Testis (tissue), 3 donors: ENCODE results near the gene MUC3A. TPM values are rescaled to one million over a fixed set of nuclear protein-coding genes. Genes with fewer than 3 reads are reported as not detected.

Source experiments
- DNase-seq: peaks from one replicate; pipeline ENCODE4 v3.0.0-alpha.2; 2019
- H3K27ac ChIP-seq, 2 donors: fragments of 200-600 bp; sonication (generic); one replicate each; pipeline ENCODE4 v1.5.1; 2019
- H3K27me3 ChIP-seq: fragments of 200-600 bp; sonication (generic); one replicate; pipeline ENCODE4 v1.5.1; 2019
- H3K36me3 ChIP-seq: fragments of 200-600 bp; sonication (generic); one replicate; pipeline ENCODE4 v1.5.1; 2017; ENCODE audit warnings: low read depth; ENCODE audit errors: missing control alignments
- H3K4me1 ChIP-seq: fragments of 200-600 bp; sonication (generic); one replicate; pipeline ENCODE4 v1.5.1; 2019
- H3K4me3 ChIP-seq, 2 donors: fragments of 200-600 bp; sonication (generic); one replicate each; pipeline ENCODE4 v1.5.1; 2017 to 2019
- H3K9me3 ChIP-seq: fragments of 200-600 bp; sonication (generic); one replicate; pipeline ENCODE4 v1.5.1; 2017
- POLR2A ChIP-seq: fragments of 450-650 bp; IDR thresholded peaks from one replicate; pipeline ENCODE4 v1.6.1; 2017; ENCODE audit warnings: antibody characterized with exemption, mild to moderate bottlenecking, moderate library complexity
- WGBS, 2 donors: methylation state at CpG; one replicate each; pipeline ENCODE4 v1.1.5; 2018; 5-methylcytosine and 5-hydroxymethylcytosine counted together
- intact Hi-C: fragments of 100-400 bp; cut with DNase I; formaldehyde crosslinking; loops from one replicate; pipeline ENCODE4 v1.15.1; 2023; ENCODE audit warnings: low total_unique reads
- polyA plus RNA-seq: library from polyadenylated mRNA; stranded (reverse); fragments of 350-450 nt; fragmentation: Illumina TruSeq; extraction: RNeasy Lipid Tissue Mini Kit (QIAGEN cat#74804); gene quantifications from one replicate; pipeline ENCODE4 v1.2.3, GENCODE V29; 2014; ENCODE audit warnings: low read depth, low replicate concordance; ENCODE audit not compliant: insufficient read depth
- total RNA-seq, 2 donors: library from RNA; depleted of rRNA; stranded (reverse); fragments of >200 nt; gene quantifications; one replicate each; pipeline ENCODE4 v1.2.3, GENCODE V29; 2016
- TF ChIP-seq, protein P1 (sequence below), 3 experiments: fragments of 450-650 bp in 2 of 3; fragments of 200-600 bp in 1 of 3; sonication (generic) in 1 of 3; IDR thresholded peaks; one replicate each; pipeline ENCODE4 v1.5.1; 2016 to 2019; ENCODE audit warnings: antibody characterized with exemption in 3 of 3, mild to moderate bottlenecking in 2 of 3, moderate library complexity in 1 of 3

Gene MUC3A
- total and polyA plus RNA-seq, 3 donors from 2014 or later = 1.5 to 2.1 (median 1.6) TPM

DNA sequence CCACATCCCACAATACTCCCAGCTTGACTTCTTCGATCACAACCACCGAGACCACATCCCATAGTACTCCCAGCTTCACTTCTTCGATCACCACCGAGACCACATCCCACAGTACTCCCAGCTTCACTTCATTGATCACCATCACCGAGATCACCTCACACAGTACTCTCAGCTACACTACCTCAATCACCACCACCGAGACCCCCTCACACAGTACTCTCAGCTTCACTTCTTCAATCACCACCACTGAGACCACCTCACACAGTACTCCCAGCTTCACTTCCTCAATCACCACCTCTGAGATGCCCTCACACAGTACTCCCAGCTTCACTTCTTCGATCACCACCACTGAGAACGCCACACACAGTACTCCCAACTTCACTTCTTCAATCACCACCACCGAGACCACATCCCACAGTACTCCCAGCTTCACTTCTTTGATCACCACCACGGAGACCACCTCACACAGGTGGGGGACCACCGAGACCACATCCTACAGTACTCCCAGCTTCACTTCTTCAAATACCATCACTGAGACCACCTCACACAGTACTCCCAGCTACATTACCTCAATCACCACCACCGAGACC, 8.6 kb downstream of the MUC3A start:
- H3K4me3 ChIP-seq = no peak overlapping the region
- TF ChIP-seq, protein P1, sequence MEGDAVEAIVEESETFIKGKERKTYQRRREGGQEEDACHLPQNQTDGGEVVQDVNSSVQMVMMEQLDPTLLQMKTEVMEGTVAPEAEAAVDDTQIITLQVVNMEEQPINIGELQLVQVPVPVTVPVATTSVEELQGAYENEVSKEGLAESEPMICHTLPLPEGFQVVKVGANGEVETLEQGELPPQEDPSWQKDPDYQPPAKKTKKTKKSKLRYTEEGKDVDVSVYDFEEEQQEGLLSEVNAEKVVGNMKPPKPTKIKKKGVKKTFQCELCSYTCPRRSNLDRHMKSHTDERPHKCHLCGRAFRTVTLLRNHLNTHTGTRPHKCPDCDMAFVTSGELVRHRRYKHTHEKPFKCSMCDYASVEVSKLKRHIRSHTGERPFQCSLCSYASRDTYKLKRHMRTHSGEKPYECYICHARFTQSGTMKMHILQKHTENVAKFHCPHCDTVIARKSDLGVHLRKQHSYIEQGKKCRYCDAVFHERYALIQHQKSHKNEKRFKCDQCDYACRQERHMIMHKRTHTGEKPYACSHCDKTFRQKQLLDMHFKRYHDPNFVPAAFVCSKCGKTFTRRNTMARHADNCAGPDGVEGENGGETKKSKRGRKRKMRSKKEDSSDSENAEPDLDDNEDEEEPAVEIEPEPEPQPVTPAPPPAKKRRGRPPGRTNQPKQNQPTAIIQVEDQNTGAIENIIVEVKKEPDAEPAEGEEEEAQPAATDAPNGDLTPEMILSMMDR (IDR thresholded peaks at IDR 0.05) = no peak
- TF ChIP-seq POLR2A = no peak
- no peaks in the 10 kb centered on the region for H3K9me3 ChIP-seq
- no peaks in the 10 kb centered on the region for H3K27me3 ChIP-seq
- H3K36me3 ChIP-seq = no peaks in the 10 kb centered on the region
- 51 to 53% methylated on average over 11 to 12 of the region's 12 CpGs for WGBS, 2 donors
- H3K27ac ChIP-seq = no peak overlapping the region
- H3K4me1 ChIP-seq = no peaks in the 10 kb centered on the region
- no peak for DNase-seq
- intact Hi-C loops = no loop called here

DNA sequence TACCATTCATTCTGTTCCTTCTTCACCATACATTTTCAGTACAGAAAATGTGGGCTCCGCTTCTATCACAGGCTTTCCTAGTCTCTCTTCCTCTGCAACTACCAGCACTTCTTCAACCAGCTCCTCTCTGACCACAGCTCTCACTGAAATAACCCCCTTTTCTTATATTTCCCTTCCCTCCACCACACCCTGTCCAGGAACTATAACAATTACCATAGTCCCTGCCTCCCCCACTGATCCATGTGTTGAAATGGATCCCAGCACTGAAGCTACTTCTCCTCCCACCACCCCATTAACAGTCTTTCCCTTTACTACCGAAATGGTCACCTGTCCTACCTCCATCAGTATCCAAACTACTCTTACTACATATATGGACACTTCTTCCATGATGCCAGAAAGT, 10.6 kb downstream of the MUC3A start:
- no peak overlapping the region for H3K4me3 ChIP-seq
- no peaks in the 10 kb centered on the region for H3K36me3 ChIP-seq
- H3K27ac ChIP-seq = no peak overlapping the region
- intact Hi-C loops = no loop called here
- TF ChIP-seq, protein P1 (IDR thresholded peaks at IDR 0.05) = no peak
- TF ChIP-seq POLR2A = no peak
- H3K27me3 ChIP-seq = no peaks in the 10 kb centered on the region
- no peaks in the 10 kb centered on the region for H3K9me3 ChIP-seq
- DNase-seq = no peak
- H3K4me1 ChIP-seq = no peaks in the 10 kb centered on the region
- WGBS, 2 donors = 48 to 59% methylated on average over 2 of the region's 2 CpGs

DNA sequence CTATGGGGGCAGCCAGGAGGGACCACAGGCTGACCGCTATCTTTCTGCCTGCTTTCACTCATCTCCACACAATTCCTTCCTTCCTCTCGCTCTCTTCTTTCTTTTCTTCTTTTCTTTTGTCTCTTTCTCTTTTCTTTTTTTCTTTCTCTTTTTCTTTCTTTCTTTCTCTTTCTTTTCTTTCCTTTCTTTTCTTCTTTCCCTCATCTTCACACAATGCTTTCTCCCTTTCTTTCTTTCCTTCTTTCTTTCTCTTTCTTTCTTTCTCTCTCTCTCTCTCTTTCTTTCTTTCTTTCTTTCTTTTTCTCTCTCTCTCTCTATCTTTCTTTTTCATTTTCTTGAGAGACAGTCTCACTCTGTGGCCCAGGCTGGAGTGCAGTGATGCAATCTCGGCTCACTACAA, 13.2 kb downstream of the MUC3A start:
- no peak for DNase-seq
- H3K9me3 ChIP-seq = no peaks in the 10 kb centered on the region
- no peak overlapping the region for H3K4me3 ChIP-seq
- intact Hi-C loops = no loop called here
- H3K36me3 ChIP-seq = no peaks in the 10 kb centered on the region
- TF ChIP-seq, protein P1 (IDR thresholded peaks at IDR 0.05) = no peak
- TF ChIP-seq POLR2A = no peak
- no peak overlapping the region for H3K27ac ChIP-seq
- H3K4me1 ChIP-seq = peaks cover 13% of the 10 kb centered on the region
- peaks cover 16% of the 10 kb centered on the region for H3K27me3 ChIP-seq
- WGBS, 2 donors = 86 to 94% methylated on average over 3 of the region's 3 CpGs

DNA sequence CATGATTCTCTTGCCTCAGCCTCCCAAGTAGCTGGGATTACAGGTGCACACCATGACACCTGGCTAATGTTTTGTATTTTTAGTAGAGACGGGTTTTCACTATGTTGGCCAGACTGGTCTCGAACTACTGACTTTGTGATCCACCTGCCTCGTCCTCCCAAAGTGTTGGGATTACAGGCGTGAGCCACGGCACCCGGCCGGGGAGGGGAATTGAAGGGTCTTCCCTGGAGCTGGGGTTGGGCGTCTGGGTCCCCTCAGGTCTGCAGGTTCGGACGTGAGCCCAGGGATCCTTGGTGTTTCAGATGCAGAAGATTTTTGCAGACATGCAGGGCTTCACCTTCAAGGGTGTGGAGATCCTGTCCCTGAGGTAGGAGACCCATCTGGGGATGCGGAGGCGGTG, 14.1 kb downstream of the MUC3A start:
- WGBS, 2 donors = 67 to 79% methylated on average over 12 of the region's 12 CpGs
- intact Hi-C loops = no loop called here

More for the DNA sequence above, 14.1 kb downstream of the MUC3A start:
- H3K36me3 ChIP-seq = no peaks in the 10 kb centered on the region
- H3K4me1 ChIP-seq = peaks cover 13% of the 10 kb centered on the region
- no peak overlapping the region for H3K27ac ChIP-seq
- no peak for TF ChIP-seq POLR2A
- TF ChIP-seq, protein P1 (IDR thresholded peaks at IDR 0.05) = no peak
- no peak overlapping the region for H3K4me3 ChIP-seq
- DNase-seq = no peak
- H3K27me3 ChIP-seq = peaks cover 16% of the 10 kb centered on the region
- no peaks in the 10 kb centered on the region for H3K9me3 ChIP-seq
